NCI-H82 treated with DMSO at 0.1 percent for 48 hours (cell line): ENCODE measurements around the gene C6orf141.

ENCODE experiments used
- DNase-seq: peaks from one replicate; lab custom pipeline; 2025; ENCODE audit not compliant: unreplicated experiment; lab: John Stamatoyannopoulos, UW

C6orf141 gene

DNA sequence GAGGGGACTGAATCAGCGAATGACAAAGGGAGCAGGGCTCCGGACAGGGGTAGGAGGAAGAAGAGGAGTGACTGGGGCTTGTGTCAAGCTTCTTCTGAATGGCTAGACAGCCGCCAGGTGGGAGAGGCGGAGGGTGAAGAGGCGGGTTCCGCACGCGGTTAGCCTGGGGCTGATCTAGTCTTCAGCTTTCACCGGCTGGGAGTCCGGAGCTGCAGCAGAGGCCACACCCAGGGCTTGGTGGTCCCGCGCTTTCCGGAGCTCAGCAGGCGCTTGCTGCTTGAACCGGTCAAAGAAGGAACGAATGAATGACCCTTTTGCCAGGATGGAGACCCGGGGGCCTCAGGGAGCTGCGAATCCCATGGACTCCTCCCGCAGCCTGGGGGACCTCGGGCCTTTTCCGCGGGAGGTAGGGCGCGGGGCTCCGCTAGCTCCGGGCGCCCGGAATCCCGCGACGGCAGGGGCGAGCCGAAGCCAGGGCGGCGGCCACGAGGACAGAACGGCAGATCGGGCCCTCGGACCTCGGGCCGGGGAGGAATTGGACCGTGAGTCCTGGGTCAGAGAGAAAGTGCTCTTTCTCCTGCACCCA, at the start of gene C6orf141:
TSS of gene C6orf141 (plus strand) at position 177 of the 586 bp plus-strand sequence. CDS start at position 302, 125 bp downstream.
- DNase-seq, result peak; percentile 79

DNA sequence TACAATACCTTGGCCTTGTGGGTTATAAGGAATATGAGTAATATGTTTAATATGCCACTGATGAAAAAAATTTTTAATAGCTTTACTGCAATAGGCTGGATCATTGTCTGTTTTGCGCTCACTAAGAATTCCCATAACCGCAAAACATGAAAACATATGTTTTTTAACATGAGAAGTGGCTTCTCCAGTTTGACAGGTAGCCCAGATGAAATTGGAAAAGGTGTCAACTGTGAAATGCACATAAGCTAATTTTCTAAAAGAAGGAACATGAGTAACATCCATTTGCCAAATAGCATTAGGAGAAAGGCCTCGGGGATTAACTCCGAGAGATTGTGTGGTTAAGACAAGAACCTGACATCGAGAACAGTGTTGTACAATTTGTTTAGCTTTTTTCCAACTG, 45.8 kb upstream of the C6orf141 start:
- no peak for DNase-seq

DNA sequence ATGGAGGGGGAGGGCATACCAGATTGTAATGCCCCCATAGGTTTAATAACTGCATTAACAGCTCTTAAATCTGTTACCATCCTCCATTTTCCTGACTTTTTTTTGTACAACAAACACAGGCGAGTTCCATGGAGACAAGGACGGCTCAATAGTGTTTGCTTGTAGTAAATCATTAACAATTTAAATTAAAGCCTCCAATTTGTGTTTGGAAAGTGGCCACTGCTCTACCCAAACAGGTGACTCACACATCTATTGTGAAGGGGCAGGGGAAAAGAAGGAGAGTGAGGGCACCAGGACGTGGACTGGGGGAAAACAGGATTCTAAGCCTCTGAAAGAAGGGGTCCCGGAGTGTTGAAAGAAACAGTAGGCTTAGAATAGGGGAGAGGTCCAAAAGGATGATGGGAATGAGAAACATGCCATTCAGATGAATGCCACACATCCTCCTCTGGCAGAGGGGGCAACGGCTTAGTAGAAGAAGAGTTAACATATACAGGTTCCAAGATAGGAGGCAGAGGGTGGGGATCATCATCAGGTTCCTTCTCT, 43.8 kb upstream of the C6orf141 start:
- DNase-seq, result no peak

DNA sequence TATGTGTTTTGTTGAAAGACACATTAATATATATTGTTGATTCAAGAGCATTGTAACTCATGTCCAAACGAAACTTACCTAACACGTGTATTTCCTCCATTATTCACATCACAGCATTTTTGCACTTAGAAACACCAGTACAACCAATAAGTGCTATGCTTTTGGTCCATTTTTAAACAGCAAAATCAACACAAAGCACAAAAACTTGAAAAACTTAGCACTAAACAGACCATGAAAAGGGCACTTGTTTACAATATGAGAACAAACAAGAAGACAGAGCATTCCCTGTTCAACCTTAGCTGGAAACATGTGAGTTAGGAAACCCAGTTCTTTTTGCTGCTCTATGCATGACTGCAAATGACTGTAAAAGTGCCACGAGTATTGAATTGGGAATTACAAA, 41.1 kb upstream of the C6orf141 start:
- DNase-seq, result no peak

DNA sequence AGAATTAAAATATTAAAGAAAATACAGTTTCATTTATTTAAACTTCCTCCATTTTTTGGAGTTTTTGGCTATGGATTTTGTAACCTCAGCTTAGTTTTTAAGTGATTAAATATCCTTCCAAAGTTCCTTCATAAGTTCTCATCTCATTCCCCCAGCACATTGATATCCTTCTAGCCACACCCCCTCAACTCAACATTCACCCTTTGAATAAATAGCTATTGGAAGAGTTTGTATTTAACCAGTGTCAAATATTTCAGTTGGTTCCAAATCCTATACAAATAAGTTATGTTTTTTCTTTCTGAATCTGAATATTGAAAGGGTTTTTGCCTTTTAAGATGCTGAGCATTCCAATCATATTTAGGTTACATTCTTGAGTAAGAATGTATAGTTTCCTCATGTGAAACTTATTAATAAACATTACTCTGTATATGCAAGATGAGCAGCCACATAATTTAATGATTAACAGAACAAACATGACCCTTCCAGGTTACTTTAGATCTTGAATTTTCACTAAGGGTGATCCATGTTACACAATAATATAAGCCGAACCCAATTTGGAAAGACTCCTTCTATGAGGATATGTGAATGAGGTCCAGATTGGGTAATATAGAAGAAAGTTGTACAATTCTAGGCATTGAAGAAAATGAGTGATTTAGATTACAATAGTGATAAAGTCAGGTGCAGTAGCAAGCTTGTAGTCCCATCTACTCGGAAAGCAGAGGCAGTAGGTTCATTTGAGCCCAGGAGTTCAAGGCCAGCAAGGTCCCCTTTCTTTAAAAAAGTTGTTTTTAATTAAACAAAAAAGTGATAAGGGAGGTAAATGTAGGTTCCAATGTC, 37.1 kb upstream of the C6orf141 start:
- DNase-seq, result no peak

DNA sequence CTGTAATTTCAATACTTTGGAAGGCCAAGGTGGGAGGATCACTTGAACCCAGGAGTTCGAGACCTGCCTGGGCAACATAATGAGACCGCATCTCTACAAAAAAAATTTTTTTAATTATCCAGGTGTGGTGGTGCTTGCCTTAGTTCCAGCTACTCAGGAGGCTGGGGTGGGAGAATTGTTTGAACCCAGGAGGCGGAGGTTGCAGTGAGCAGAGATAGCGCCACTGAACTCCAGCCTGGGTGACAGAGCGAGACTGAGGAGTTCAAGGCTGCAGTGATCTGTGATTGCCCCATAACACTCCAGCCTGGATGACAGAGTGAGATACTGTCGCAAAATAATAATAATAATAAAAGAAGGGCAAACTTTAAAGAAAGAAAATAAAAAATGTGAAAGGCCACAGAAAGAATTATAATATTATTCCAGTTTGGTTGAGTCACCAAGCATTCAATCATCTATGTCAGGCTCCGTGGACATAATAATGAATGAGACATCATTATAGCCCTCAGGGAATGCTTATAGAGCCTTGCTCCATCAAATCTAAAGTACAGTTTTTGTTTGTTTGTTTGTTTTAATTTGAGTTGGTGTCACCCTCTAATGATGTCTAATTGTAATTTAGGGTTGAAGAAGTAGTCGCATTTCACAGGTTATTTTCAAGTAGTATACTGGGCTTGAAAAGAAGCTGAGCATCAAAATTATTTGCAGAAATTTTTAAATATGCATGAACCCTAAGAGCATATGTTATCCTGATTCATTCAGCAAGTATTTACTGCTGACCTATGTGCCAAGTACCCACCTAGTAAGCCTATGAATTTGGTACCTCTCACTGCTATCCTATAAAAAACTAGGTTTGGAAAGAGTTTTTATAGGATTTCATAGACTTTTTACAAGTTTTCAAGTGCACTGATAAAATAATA, 35.6 kb upstream of the C6orf141 start:
- DNase-seq, result no peak

DNA sequence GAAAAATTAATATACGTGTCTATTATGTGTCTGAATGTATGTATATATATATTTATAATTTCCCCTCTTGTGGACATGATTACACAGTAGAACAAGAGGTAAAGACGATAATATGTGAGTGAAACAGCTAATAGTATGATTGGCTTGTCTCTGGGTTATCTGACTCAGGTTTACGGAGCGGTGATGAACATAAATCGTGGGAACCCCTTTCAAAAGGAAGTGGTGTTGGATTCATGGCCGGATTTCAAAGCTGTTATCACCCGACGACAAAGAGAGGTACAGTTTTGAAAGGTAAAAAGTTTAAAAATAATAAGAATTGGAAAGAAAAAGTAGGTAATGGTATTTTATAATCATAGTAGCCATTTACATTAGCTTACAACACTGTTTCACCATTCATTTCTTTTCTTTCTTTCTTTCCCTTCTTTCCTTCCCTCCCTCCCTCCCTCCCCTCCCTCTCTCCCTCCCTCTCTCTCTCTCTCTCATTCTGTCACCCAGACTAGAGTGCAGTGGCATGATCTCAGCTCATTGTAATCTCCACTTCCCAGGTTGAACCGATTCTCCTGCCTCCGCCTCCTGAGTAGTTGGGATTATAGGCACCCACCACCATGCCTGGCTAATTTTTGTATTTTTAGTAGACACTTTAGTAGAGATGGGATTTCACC, 34.9 kb upstream of the C6orf141 start:
- no peak for DNase-seq

DNA sequence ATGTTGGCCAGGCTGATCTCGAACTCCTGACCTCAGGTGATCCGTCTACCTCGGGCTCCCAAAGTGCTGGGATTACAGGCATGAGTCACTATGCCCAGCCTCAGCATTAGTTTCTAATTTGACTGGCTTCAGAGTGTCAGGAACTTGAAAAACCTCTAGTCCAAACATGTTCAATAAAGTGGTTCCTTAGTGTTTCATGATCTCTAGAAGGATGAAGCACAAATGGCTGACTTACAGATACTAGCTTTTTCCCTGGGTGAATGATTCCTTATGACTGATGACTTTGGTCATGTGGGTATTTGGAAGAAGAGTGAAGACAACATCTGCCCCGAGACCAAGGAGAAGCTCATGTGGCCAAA, 34.3 kb upstream of the C6orf141 start:
- no peak for DNase-seq

DNA sequence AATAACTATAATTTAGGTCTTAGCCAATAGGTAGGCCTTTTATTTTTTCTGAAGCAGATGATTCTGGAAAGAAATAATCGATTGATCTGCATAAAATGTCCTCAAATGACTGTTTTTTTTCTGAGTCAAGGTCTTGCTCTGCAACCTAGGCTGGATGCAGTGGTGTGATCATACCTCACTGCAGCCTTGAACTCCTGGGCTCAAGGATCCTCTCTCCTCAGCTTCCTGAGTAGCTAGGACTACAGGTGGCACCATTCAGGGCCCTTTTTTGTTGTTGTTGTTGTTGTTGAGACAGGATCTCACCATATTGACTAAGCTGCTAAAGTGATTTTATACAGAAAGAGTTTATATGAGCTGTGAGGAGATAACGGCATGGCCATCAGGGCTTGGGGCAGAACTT, 32.5 kb upstream of the C6orf141 start:
- DNase-seq, result no peak

DNA sequence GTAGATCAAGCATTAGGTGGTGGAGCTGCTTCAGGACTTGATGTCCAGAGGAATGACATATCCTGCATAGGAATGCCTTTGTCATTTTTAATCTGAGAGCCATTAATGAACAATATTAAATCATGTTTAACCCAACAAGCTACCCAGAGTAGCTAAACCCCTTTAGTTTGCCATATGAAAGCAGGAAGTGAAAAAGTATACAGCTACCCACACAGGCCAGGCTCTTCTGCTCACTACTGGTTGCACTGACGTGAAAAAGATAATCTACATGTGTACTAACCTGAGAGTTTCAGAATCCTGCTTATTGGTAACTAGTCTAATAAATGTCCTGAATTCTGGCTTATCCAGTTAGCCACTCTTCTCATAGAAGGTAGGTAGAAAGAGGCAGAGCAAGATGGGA, 30.8 kb upstream of the C6orf141 start:
- no peak for DNase-seq

DNA sequence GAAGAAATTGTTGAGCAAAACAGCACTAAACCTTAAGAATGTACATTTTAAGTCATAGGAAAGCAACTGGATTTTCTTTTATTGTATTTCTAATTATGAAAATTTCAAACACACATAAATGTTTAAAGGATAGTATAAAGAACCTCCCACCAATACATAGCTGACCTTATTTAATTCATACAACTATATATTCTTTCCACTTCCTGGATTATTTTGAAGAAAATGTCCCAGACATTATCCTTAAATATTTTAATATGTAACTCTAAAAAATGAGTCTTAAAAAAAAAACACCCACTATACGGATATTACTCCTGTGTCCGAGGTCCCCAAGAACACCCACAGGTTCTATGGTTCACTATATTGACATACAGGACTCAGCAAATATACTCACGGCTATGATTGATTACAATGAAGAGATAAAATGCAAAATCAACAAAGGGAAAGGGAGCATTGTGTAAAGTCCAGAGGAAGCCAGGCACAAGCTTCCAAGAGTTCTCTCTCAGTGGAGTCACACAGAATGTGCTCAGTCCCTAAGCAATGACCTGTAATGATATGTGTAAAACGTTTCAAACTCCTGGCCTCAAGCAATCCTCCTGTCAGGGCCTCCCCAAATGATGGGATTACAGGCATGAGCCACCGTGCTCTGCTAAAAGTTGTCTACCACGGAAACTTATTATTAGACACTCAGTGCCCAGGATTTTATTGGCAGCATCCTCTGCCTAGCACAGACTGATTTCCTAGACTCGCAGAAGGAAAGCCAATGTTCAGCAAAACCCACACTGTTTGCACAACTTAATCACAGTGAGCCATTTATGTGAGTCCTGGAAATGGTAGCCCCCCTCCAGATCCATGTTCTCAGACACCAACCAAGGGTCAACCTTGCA, 27.5 kb upstream of the C6orf141 start:
- no peak for DNase-seq

DNA sequence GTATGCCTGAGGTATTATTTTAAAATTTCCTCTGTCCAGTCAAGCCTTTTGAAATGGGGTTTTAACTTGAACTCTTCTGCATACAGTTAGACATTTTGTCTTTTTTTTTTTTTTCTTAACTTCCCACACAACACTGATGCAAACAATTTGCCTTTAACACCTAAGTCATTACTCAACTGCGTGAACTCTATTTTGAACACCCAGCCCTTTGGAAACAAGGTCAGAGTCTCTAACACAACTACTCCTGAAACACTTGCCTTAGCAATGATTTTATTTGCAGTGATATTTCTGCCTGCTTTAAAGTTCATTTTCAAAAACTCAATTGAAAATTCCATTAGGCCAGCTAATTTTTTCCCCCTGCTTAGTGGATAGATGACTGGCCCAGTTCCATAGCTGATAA, 26.6 kb upstream of the C6orf141 start:
- no peak for DNase-seq

DNA sequence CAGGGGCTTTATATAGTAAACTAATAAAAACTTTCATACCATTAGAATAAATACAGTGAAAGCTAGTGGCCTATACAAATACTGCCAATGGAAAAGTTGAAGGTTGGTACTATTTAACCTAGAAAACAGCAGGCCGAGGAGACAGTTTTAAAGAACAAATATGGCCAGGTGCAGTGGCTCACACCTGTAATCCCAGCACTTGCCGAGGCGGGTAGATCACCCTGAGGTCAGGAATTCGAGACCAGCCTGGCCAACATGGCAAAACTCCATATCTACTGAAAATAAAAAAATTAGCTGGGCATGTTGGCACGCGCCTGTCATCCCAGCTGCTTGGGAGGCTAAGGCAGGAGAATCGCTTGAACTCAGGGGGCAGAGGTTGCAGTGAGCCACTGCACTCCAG, 25.9 kb upstream of the C6orf141 start:
- DNase-seq, result no peak

DNA sequence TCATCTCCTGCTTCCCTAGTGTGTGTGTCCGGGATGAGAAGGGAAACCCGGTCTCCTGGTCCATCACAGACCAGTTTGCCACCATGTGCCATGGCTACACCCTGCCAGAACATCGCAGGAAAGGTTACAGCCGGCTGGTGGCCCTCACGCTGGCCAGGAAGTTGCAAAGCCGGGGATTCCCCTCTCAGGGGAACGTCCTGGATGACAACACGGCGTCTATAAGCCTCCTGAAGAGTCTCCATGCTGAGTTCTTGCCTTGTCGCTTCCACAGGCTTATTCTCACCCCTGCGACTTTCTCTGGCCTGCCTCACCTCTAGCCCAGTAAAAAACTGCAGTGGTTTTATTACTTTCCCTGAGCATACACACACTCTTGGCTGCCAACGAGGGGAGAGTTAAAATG, 23.9 kb upstream of the C6orf141 start:
- no peak for DNase-seq

DNA sequence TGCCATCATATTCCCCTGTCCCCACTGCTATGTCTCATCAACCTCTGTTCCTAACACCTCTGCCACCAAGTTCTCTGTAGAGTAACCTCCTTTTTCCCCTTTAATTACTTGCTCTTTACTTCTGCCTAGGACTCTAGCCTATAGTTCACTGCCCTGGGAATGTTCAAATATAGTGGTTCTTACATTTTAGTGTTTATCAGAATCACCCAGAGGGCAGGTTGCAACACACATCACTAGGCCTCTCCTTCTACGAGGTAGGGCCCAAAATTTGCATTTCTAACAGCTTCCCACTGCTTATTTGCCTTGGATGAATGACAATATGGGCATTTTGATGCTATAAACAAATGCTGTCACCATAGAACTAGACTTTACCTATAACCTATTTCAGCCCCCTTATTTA, 23.1 kb upstream of the C6orf141 start:
- DNase-seq, result no peak

DNA sequence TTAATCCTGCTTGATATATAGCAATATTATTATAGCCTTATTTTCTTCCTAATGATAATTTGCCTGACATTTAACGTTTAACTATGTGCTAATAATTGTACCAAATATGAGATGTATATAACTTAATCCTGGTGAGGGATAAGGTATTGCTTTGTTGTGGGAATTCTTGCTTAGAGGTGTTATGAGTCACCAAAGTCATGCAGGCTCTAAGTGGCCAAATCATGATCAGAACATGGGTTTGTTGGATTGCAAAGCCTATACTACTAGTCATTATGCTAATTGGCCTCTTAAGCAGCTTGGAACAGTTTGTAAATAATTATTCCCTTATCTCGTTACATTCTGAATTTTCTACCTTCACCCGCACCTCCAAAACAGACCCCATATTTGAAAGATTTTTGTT, 21.9 kb upstream of the C6orf141 start:
- peak; percentile 61 for DNase-seq

DNA sequence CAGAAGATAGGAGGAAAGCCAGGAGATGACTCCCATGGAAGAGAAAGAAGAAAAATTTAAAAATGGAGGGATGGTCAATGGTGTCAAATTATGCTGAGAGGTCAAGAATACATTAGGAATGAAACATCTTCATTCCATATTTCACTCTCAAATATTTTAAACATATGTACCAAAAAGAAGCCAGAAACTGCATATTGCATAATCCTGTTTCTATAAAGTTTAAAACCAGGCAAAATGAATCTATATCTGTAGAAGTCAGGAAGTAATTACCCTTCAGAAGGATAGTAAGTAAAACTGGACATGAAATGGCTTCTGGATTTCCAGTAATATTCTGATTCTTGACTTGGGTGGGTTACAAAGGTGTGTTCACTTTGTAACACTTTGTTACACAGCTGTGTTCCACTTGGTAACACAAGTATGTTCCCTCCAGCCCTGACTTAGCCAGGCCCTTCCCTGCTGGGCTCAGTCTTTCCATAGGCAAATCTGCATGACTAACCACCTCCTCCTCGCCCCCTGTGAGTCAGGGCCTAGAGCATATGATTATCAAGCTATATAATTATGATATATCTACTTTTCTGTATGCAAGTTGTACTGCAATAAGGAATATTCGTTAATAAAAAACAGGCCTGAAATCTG, 20.2 kb upstream of the C6orf141 start:
- no peak for DNase-seq

DNA sequence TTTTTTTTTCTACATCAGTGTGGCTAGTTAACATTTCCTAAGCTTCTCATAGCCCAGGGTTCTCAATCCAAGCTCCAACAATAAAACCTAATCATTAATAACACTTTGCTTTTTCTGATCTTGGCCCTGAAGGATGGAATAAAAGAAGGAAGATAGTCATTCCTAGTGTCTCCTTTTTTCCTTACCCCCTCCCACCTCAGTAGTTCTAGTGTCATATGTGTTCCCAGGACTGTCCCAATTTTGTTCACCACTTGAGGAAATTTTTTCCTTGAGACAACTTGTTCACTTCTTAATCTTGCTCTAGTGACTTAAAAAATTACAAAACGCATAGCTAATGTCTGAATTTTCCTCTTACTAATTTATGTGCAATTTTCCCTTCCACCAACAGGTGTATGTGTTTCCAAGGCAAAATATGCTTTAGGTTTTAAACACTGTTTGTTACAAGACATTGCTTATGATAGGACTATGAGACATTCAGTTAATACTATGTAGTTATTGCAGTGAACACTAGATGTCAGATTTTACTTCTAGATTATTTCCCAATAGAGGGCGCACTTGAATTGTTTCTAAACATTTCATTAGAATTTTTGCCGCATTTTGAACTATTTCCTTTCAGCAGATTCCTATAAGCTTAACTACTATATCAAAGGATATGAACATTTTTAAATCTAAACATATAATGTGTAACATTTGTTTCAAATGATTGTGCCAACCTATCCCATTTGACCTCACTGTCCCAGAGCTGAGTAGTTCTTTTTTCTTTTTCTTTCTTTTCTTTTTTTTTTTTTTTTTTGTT, 18.5 kb upstream of the C6orf141 start:
- peak; percentile 65 for DNase-seq

DNA sequence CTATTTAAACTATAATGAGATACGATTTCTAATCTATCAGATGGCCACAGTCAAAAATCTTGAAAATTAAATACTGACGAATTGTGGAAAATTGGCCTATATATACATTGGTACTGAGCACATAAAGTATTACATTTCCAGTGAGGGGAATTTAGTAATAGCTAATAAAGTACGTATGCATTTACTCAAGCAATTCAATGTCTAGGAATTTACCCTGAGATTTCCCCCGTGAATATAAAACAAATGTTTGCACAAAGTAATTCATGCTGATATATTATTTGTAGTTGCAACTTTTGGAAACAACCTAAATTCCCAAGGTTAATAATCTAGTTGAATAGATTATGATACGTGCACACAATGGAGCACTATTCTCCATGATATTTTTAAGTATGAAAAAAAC, 14.7 kb upstream of the C6orf141 start:
- no peak for DNase-seq
